Limb (tissue), 2 donors: Measurements from ENCODE around the gene EFR3B.
"Not testable (repeated sequence)": the region's sequence is repeated elsewhere in the genome, so short reads cannot be mapped to it uniquely, and the experiment has no call there.

ENCODE experiments used
- DNase-seq, 2 donors: peaks; one replicate each; pipeline ENCODE4 v3.0.0-alpha.2; 2016; ENCODE audit errors: extremely low spot score in 2 of 2

Gene EFR3B

GRCh38 chr2:25149646-25150045 is 107.8 kb downstream of the EFR3B start:
- no peak for DNase-seq

- not testable (repeated sequence) for DNase-seq
Observed at GRCh38 chr2:25150993-25151392, 109.1 kb downstream of the EFR3B start.

- peak in 1 of 2 donors; percentile 49 for DNase-seq
Observed at GRCh38 chr2:25151718-25152117, 109.8 kb downstream of the EFR3B start.

- no peak for DNase-seq
Observed at GRCh38 chr2:25155401-25155800, 113.5 kb downstream of the EFR3B start.

GRCh38 chr2:25158096-25158852 is 116.4 kb downstream of the EFR3B start:
- no peak for DNase-seq

GRCh38 chr2:25159949-25160348 is 118.1 kb downstream of the EFR3B start:
- peak in 1 of 2 donors; percentile 13 for DNase-seq

- no peak for DNase-seq
Observed at GRCh38 chr2:25160376-25160775, 118.5 kb downstream of the EFR3B start.

GRCh38 chr2:25161055-25161781 is 119.3 kb downstream of the EFR3B start:
- DNase-seq, result peak; percentile 67 to 78

GRCh38 chr2:25162061-25162460 is 120.2 kb downstream of the EFR3B start:
- not testable (repeated sequence) for DNase-seq

GRCh38 chr2:25164561-25164960 is 122.7 kb downstream of the EFR3B start:
- no peak for DNase-seq

GRCh38 chr2:25165992-25166875 is 124.4 kb downstream of the EFR3B start:
- no peak for DNase-seq

GRCh38 chr2:25168256-25169072 is 126.6 kb downstream of the EFR3B start, which contains the start of gene POMC:
TSS of gene POMC (minus strand) at chr2:25168580. CDS start at chr2:25164772, 3,808 bp downstream.
- peak in 1 of 2 donors; percentile 64 for DNase-seq

- DNase-seq, result no peak
Observed at GRCh38 chr2:25169073-25169470, 127.2 kb downstream of the EFR3B start.

GRCh38 chr2:25170888-25171287 is 129.0 kb downstream of the EFR3B start:
- no peak for DNase-seq

GRCh38 chr2:25173719-25174118 is 131.8 kb downstream of the EFR3B start:
- DNase-seq, result no peak

GRCh38 chr2:25174192-25174861 is 132.5 kb downstream of the EFR3B start:
- DNase-seq, result no peak

GRCh38 chr2:25176138-25176537 is 134.3 kb downstream of the EFR3B start:
- no peak for DNase-seq

- no peak for DNase-seq
Observed at GRCh38 chr2:25176541-25177181, 134.8 kb downstream of the EFR3B start.

GRCh38 chr2:25177211-25177611 is 135.3 kb downstream of the EFR3B start:
- DNase-seq, result no peak

- DNase-seq, result no peak
Observed at GRCh38 chr2:25178976-25179375, 137.1 kb downstream of the EFR3B start.
